Skeletal muscle tissue (tissue), 4 donors: ENCODE results near the gene FSD1. TPM values are rescaled to one million over a fixed set of nuclear protein-coding genes. Genes with fewer than 3 reads are reported as not detected.

Source experiments
- H3K27ac ChIP-seq: one replicate; pipeline ENCODE4 v1.7.0; 2013; ENCODE audit warnings: mild to moderate bottlenecking, low read depth, low read length, inconsistent platforms
- H3K27me3 ChIP-seq, 3 donors: one replicate each; pipeline ENCODE4 v1.7.0; 2013; ENCODE audit warnings: low read length in 3 of 3; ENCODE audit not compliant: control insufficient read depth in 3 of 3, insufficient read depth in 3 of 3
- H3K36me3 ChIP-seq, 3 donors: one replicate each; pipeline ENCODE4 v1.7.0; 2013; ENCODE audit warnings: low read length in 3 of 3; ENCODE audit not compliant: control insufficient read depth in 3 of 3, insufficient read depth in 3 of 3
- H3K4me1 ChIP-seq, 3 donors: one replicate each; pipeline ENCODE4 v1.7.0; 2013; ENCODE audit warnings: low read length in 3 of 3, mild to moderate bottlenecking in 3 of 3; ENCODE audit not compliant: control insufficient read depth in 3 of 3, insufficient read depth in 3 of 3
- H3K4me3 ChIP-seq, 3 donors: one replicate each; pipeline ENCODE4 v1.7.0; 2013; ENCODE audit warnings: low read length in 3 of 3
- H3K9ac ChIP-seq, 3 donors: one replicate each; pipeline ENCODE4 v1.7.0; 2013; ENCODE audit warnings: low read length in 3 of 3, mild to moderate bottlenecking in 3 of 3, moderate library complexity in 2 of 3, low read depth in 1 of 3
- H3K9me3 ChIP-seq, 3 donors: one replicate each; pipeline ENCODE4 v1.7.0; 2013; ENCODE audit warnings: low read length in 3 of 3; ENCODE audit not compliant: control insufficient read depth in 3 of 3
- total RNA-seq: library from RNA; depleted of rRNA; stranded (reverse); fragments of >200 nt; gene quantifications from one replicate; pipeline ENCODE4 v1.2.3, GENCODE V29; 2014
- donor health status: Osteomylitis.

Gene FSD1
- total RNA-seq, 1 donor from 2014 or later: not detected

- Histone ChIP-seq H3K4me3 (no peak overlapping the region), H3K9ac (no peak overlapping the region), H3K27me3 (no peaks in the 10 kb centered on the region), H3K36me3 (peaks cover 0 to 3% (median 0%) of the 10 kb centered on the region in 3 donors), H3K4me1 (peaks cover 0 to 4% (median 0%) of the 10 kb centered on the region in 3 donors), H3K27ac (no peak overlapping the region), H3K9me3 (no peaks in the 10 kb centered on the region)
Observed at GRCh38 chr19:4354282-4354681, 49.9 kb downstream of the FSD1 start.

GRCh38 chr19:4354897-4355296, 50.5 kb downstream of the FSD1 start:
- no peak overlapping the region for H3K9ac ChIP-seq
- H3K27ac ChIP-seq: no peak overlapping the region
- peaks cover under 1 to 9% (median 5%) of the 10 kb centered on the region in 3 donors for H3K36me3 ChIP-seq
- H3K9me3 ChIP-seq: no peaks in the 10 kb centered on the region
- no peaks in the 10 kb centered on the region for H3K27me3 ChIP-seq
- H3K4me1 ChIP-seq: peaks cover 0 to 4% (median 0%) of the 10 kb centered on the region in 3 donors
- H3K4me3 ChIP-seq: no peak overlapping the region

- no peak overlapping the region for H3K9ac ChIP-seq
- H3K9me3 ChIP-seq: no peaks in the 10 kb centered on the region
- H3K27ac ChIP-seq: no peak overlapping the region
- H3K4me1 ChIP-seq: no peaks in the 10 kb centered on the region
- H3K27me3 ChIP-seq: no peaks in the 10 kb centered on the region
- no peak overlapping the region for H3K4me3 ChIP-seq
- H3K36me3 ChIP-seq: peaks cover 12 to 16% (median 14%) of the 10 kb centered on the region in 3 donors
Observed at GRCh38 chr19:4357095-4357797, 52.8 kb downstream of the FSD1 start.

GRCh38 chr19:4357921-4358326, 53.5 kb downstream of the FSD1 start:
- peaks cover 19 to 22% (median 21%) of the 10 kb centered on the region in 3 donors for H3K36me3 ChIP-seq
- H3K9ac ChIP-seq: no peak overlapping the region
- no peaks in the 10 kb centered on the region for H3K9me3 ChIP-seq
- H3K27me3 ChIP-seq: no peaks in the 10 kb centered on the region
- no peaks in the 10 kb centered on the region for H3K4me1 ChIP-seq
- no peak overlapping the region for H3K27ac ChIP-seq
- no peak overlapping the region for H3K4me3 ChIP-seq

GRCh38 chr19:4358709-4359626, 54.6 kb downstream of the FSD1 start:
- peaks cover 26 to 32% (median 29%) of the 10 kb centered on the region in 3 donors for H3K36me3 ChIP-seq

GRCh38 chr19:4359627-4360000, 55.2 kb downstream of the FSD1 start:
- Histone ChIP-seq H3K27ac (no peak overlapping the region), H3K9ac (no peak overlapping the region), H3K9me3 (no peaks in the 10 kb centered on the region), H3K4me3 (no peak overlapping the region), H3K36me3 (peaks cover 28 to 35% (median 33%) of the 10 kb centered on the region in 3 donors), H3K27me3 (no peaks in the 10 kb centered on the region), H3K4me1 (no peaks in the 10 kb centered on the region)

More at GRCh38 chr19:4358709-4359626, 54.6 kb downstream of the FSD1 start:
- Histone ChIP-seq H3K27me3 (no peaks in the 10 kb centered on the region), H3K4me1 (no peaks in the 10 kb centered on the region), H3K4me3 (no peak overlapping the region), H3K9ac (no peak overlapping the region), H3K9me3 (no peaks in the 10 kb centered on the region), H3K27ac (no peak overlapping the region)

- H3K9me3 ChIP-seq: no peaks in the 10 kb centered on the region
- no peak overlapping the region for H3K27ac ChIP-seq
- no peaks in the 10 kb centered on the region for H3K4me1 ChIP-seq
- H3K4me3 ChIP-seq: no peak overlapping the region
- H3K27me3 ChIP-seq: no peaks in the 10 kb centered on the region
- peaks cover 29 to 37% (median 35%) of the 10 kb centered on the region in 3 donors for H3K36me3 ChIP-seq
- H3K9ac ChIP-seq: no peak overlapping the region
Observed at GRCh38 chr19:4360081-4360569, 55.7 kb downstream of the FSD1 start.

GRCh38 chr19:4360641-4361151, 56.3 kb downstream of the FSD1 start:
- Histone ChIP-seq H3K9me3 (no peaks in the 10 kb centered on the region), H3K4me3 (no peak overlapping the region), H3K27ac (no peak overlapping the region), H3K27me3 (no peaks in the 10 kb centered on the region), H3K36me3 (peaks cover 34 to 43% (median 40%) of the 10 kb centered on the region in 3 donors), H3K4me1 (no peaks in the 10 kb centered on the region), H3K9ac (no peak overlapping the region)

GRCh38 chr19:4361152-4362046, 57.0 kb downstream of the FSD1 start:
- H3K27ac ChIP-seq: no peak overlapping the region
- no peaks in the 10 kb centered on the region for H3K27me3 ChIP-seq
- no peak overlapping the region for H3K4me3 ChIP-seq
- peaks cover 41 to 50% (median 47%) of the 10 kb centered on the region in 3 donors for H3K36me3 ChIP-seq
- H3K9ac ChIP-seq: no peak overlapping the region
- H3K4me1 ChIP-seq: no peaks in the 10 kb centered on the region
- H3K9me3 ChIP-seq: no peaks in the 10 kb centered on the region
